Neural crest cell (in vitro differentiated cells): ENCODE measurements around the gene KIF15. TPM values are rescaled to one million over a fixed set of nuclear protein-coding genes. Genes with fewer than 3 reads are reported as not detected.
A peak's percentile ranks its signal among the peaks of the same experiment; 100 is the strongest.

Source experiments
- DNase-seq: peaks from one replicate; pipeline ENCODE4 v3.0.0; 2021; ENCODE audit warnings: low read depth, mixed read lengths, low spot score
- H3K27ac Mint-ChIP-seq: one replicate; pipeline ENCODE4 v1.8.0; 2021; ENCODE audit warnings: mild to moderate bottlenecking, mixed read lengths; ENCODE audit not compliant: unreplicated experiment
- H3K27me3 Mint-ChIP-seq: 2 replicates; pipeline ENCODE4 v1.8.0; 2021; ENCODE audit warnings: low read depth, mild to moderate bottlenecking, mixed read lengths
- H3K36me3 Mint-ChIP-seq: 2 replicates; pipeline ENCODE4 v1.8.0; 2021; ENCODE audit warnings: low read depth, mild to moderate bottlenecking, mixed read lengths
- H3K4me1 Mint-ChIP-seq: 2 replicates; pipeline ENCODE4 v1.8.0; 2021; ENCODE audit warnings: mixed read lengths
- H3K4me3 Mint-ChIP-seq: one replicate; pipeline ENCODE4 v1.8.0; 2021; ENCODE audit warnings: mild to moderate bottlenecking, mixed read lengths
- H3K9me3 Mint-ChIP-seq: 2 replicates; pipeline ENCODE4 v1.8.0; 2021; ENCODE audit warnings: mixed read lengths
- CTCF ChIP-seq: fragments of 200-600 bp; sonication (generic); conservative IDR thresholded peaks from 2 replicates; pipeline ENCODE4 v1.5.0; 2021; ENCODE audit warnings: antibody characterized with exemption, mild to moderate bottlenecking
- total RNA-seq: library from RNA; stranded (reverse); gene quantifications from 2 replicates; pipeline ENCODE4 v1.2.1, GENCODE V29; 2021

The KIF15 gene
- total RNA-seq, 1 donor from 2014 or later = 51.3 TPM

GRCh38 chr3:44861412-44862225 lies 100.0 kb downstream of the KIF15 start, which contains the start of gene TMEM42:
Gene TMEM42, plus strand, starts transcription at chr3:44861912. Its CDS starts 13 bp downstream, at chr3:44861925.
- H3K4me1 Mint-ChIP-seq = peaks cover 20% of the 10 kb centered on the region
- H3K27ac Mint-ChIP-seq = peak within 1 kb of the TSS; percentile 91
- peak within 1 kb of the TSS; percentile 91 for H3K4me3 Mint-ChIP-seq
- peak; percentile 82 for DNase-seq
- H3K9me3 Mint-ChIP-seq = no peaks in the 10 kb centered on the region
- TF ChIP-seq CTCF = no peak
- no peaks in the 10 kb centered on the region for H3K27me3 Mint-ChIP-seq
- peaks cover 8% of the 10 kb centered on the region for H3K36me3 Mint-ChIP-seq

DNA sequence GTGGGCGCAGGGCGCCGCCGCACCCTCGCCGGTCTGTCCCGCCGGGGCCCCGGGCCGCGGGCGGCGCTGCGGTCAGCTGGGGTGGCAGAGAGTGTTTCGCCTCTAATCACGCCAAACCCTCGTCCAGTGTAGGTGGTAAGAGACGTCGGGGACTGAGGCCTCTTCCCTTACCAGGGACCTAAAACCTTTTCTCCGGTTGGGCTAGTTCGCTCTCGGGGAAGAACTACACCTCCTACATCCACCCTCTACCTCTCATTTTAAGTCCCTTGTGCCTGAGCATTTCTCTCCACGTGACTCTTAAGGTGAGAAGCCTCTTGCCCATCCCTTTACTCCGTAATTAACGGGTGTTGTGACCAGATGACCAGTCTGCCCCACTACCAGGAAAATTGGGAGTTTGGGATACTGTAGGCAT lies 100.6 kb downstream of the KIF15 start:
- Mint-ChIP-seq H3K4me1 (peaks cover 20% of the 10 kb centered on the region), H3K9me3 (no peaks in the 10 kb centered on the region), H3K27me3 (no peaks in the 10 kb centered on the region), H3K36me3 (peaks cover 14% of the 10 kb centered on the region), H3K27ac (peak overlapping the region; percentile 87), H3K4me3 (peak overlapping the region; percentile 91)
- no peak for DNase-seq
- no peak for TF ChIP-seq CTCF

DNA sequence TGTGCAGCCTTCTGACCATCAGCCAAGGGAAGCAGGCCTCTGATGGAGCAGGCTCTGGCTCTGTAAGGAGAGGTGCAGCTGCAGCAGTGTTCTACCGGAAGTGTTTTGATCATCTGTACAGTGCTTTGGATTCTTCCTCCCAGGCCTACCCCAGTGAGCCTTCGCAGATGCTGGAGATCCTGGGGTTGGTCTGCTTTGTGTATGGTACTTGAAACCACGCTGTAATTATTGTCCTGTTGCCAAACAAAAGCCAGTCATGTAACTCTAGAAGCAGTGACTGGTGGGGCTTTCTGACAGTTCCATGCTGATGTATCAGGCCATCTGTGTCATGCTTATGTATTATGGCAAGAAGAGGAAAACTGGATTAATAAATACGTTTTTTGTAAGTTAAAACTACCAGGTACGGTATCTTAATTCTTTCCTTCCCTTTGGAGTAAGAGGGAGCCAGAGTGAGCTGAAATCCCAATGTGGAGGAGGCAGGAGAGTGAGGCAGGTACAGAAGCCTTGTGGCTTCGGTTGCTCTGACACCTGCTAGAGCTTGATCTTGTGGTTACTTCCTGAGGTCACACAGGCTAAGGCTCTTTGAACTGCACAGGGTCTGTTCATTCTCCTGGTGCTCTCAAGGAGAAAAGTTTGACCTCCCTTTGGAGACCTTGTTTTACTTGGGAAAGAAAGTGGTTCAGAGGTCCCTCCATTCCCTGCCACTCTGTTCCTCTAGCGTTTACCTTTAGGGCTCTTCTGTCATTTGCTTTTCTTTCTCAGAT lies 103.9 kb downstream of the KIF15 start:
- no peaks in the 10 kb centered on the region for H3K9me3 Mint-ChIP-seq
- peak overlapping the region; percentile 55 for H3K4me3 Mint-ChIP-seq
- no peak overlapping the region for H3K27ac Mint-ChIP-seq
- H3K27me3 Mint-ChIP-seq = no peaks in the 10 kb centered on the region
- H3K4me1 Mint-ChIP-seq = peaks cover 20% of the 10 kb centered on the region
- DNase-seq = no peak
- peaks cover 16% of the 10 kb centered on the region for H3K36me3 Mint-ChIP-seq
- TF ChIP-seq CTCF = no peak

- peak overlapping the region; percentile 10 for H3K4me3 Mint-ChIP-seq
- no peak for TF ChIP-seq CTCF
- no peaks in the 10 kb centered on the region for H3K9me3 Mint-ChIP-seq
- H3K4me1 Mint-ChIP-seq = peaks cover 11% of the 10 kb centered on the region
- no peak for DNase-seq
- peaks cover 14% of the 10 kb centered on the region for H3K36me3 Mint-ChIP-seq
- no peak overlapping the region for H3K27ac Mint-ChIP-seq
- no peaks in the 10 kb centered on the region for H3K27me3 Mint-ChIP-seq
These were observed 106.0 kb downstream of the KIF15 start for GRCh38 chr3:44867421-44868111.

DNA sequence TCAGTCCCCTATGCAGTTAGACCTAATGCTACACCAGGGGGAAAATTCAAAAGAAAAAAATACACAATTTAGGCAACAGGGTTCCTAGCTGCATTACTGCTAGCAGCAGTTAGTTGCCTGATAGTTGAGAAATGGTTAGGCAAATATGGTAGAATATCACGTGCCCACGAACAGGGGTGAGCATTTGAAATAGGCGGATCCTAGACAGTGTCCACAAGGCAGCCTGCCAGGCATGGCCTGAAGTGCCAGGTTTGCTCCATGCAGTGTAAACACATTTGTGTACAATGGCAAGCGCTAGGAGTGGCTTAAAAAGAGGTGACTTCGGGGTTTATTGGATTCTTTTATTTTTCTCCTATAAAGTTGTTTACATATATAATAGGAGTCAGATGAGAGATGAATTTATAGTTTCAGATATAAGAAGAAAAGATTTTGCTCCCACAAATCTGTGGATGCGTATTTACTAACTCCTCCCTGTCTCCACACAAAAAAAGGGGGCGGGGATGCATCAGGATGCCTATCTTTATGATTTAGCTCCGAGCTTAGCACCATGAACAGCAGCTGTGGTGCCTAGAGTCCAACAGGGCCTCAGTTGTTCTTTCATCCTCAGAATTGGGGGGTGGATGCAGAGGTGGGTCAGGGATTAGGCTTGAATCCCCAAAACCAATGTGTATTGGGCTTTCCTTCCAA lies 108.9 kb downstream of the KIF15 start:
- DNase-seq = no peak
- H3K4me3 Mint-ChIP-seq = no peak overlapping the region
- peaks cover 14% of the 10 kb centered on the region for H3K36me3 Mint-ChIP-seq
- H3K4me1 Mint-ChIP-seq = no peaks in the 10 kb centered on the region
- no peak overlapping the region for H3K27ac Mint-ChIP-seq
- TF ChIP-seq CTCF = no peak
- H3K27me3 Mint-ChIP-seq = no peaks in the 10 kb centered on the region
- no peaks in the 10 kb centered on the region for H3K9me3 Mint-ChIP-seq
